Measurements from ENCODE around the gene RBBP9. TPM values are rescaled to one million over a fixed set of nuclear protein-coding genes. Genes with fewer than 3 reads are reported as not detected.

RBBP9 gene
- total RNA-seq, 1 experiment from 2014 or later, result 34.7 TPM

GRCh38 chr20:18507218-18508191, 10.5 kb upstream of the RBBP9 start, which contains the start of gene SEC23B:
SEC23B (plus strand) TSS chr20:18507940; CDS start chr20:18510836, 2,896 bp downstream.
- H3K27me3 Mint-ChIP-seq (ENCODE audit: insufficient read depth, unreplicated experiment), result no peaks in the 10 kb centered on the region
- Histone ChIP-seq H3K4me1 (peaks cover 9% of the 10 kb centered on the region; the same call in 1 of the 2 replicates), H3K4me3 (ENCODE audit: low read depth, low read length) (peak within 1 kb of the TSS; percentile 48), H3K36me3 (ENCODE audit: control insufficient read depth, insufficient read depth, low read length) (no peaks in the 10 kb centered on the region; the same call in 1 of the 2 replicates), H3K9me3 (no peaks in the 10 kb centered on the region), H3K27me3 (replicated peaks; ENCODE audit: control insufficient read depth, insufficient read depth, low read length) (no peaks in the 10 kb centered on the region)
- peaks cover 7% of the 10 kb centered on the region for H3K4me1 Mint-ChIP-seq (ENCODE audit: low read depth, unreplicated experiment)
- intact Hi-C loops (cut with micrococcal nuclease; ENCODE audit: unreplicated experiment), result loop anchor here (1.0 to 5.0 kb wide), 5 partner anchors 10 to 94 kb away; partner anchors contain the start of genes DZANK1, POLR3F, RBBP9 and SMIM26
- no peaks in the 10 kb centered on the region for H3K9me3 Mint-ChIP-seq (ENCODE audit: unreplicated experiment)
- ChIA-PET POLR2A (interaction anchor here (0.5 to 4.1 kb wide), 19 partner anchors 8 to 1076 kb away, joined by 3 to 55 read pairs (median 4); partner anchors contain the start of genes DZANK1, POLR3F, RBBP9 and SMIM26), CTCF (interaction anchor here (0.7 to 2.4 kb wide), 5 partner anchors 9 to 78 kb away, joined by 3 to 12 read pairs (median 6); partner anchors contain the start of genes DZANK1, POLR3F and RBBP9)
- peak; percentile 98 to 99 for DNase-seq
- peak within 1 kb of the TSS; percentile 99 for H3K4me3 Mint-ChIP-seq (ENCODE audit: unreplicated experiment)
- TF ChIP-seq, protein P1, sequence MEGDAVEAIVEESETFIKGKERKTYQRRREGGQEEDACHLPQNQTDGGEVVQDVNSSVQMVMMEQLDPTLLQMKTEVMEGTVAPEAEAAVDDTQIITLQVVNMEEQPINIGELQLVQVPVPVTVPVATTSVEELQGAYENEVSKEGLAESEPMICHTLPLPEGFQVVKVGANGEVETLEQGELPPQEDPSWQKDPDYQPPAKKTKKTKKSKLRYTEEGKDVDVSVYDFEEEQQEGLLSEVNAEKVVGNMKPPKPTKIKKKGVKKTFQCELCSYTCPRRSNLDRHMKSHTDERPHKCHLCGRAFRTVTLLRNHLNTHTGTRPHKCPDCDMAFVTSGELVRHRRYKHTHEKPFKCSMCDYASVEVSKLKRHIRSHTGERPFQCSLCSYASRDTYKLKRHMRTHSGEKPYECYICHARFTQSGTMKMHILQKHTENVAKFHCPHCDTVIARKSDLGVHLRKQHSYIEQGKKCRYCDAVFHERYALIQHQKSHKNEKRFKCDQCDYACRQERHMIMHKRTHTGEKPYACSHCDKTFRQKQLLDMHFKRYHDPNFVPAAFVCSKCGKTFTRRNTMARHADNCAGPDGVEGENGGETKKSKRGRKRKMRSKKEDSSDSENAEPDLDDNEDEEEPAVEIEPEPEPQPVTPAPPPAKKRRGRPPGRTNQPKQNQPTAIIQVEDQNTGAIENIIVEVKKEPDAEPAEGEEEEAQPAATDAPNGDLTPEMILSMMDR (IDR thresholded peaks at IDR 0.05; ENCODE audit: insufficient read depth in 1 of 2, low read depth in 1 of 2, low read length in 1 of 2, severe bottlenecking in 1 of 2, unreplicated experiment in 1 of 2), result no peak
- H3K36me3 Mint-ChIP-seq (ENCODE audit: insufficient read depth, unreplicated experiment), result peaks cover 49% of the 10 kb centered on the region
- no TSS peak for BruUV-seq (replicated peaks)
- peak within 1 kb of the TSS; percentile 100 for H3K27ac Mint-ChIP-seq (ENCODE audit: unreplicated experiment)

DNA sequence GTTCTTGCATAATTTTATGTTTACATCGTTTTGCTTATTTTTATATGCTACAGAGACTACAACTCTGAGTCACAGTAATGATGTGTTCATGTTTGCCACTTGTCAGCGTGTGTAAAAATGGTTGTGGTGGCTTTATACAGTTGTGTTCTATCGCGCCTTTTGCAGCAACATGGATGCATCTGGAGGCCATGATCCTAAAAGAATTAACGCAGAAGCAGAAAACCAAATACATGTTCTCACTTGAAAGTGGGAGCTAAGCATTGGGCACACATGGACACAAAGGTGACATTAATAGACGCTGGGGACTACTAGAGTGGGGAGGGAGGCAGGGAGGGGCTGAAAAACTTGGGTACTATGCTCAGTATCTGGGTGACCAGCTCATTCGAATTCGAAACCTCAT, 9.7 kb upstream of the RBBP9 start:
- Mint-ChIP-seq H3K36me3 (ENCODE audit: insufficient read depth, unreplicated experiment) (peaks cover 45% of the 10 kb centered on the region), H3K27me3 (ENCODE audit: insufficient read depth, unreplicated experiment) (no peaks in the 10 kb centered on the region), H3K27ac (ENCODE audit: unreplicated experiment) (peak overlapping the region; percentile 100), H3K4me3 (ENCODE audit: unreplicated experiment) (peak overlapping the region; percentile 99), H3K4me1 (ENCODE audit: low read depth, unreplicated experiment) (peaks cover 7% of the 10 kb centered on the region), H3K9me3 (ENCODE audit: unreplicated experiment) (no peaks in the 10 kb centered on the region)
- TF ChIP-seq, protein P1 (IDR thresholded peaks at IDR 0.05; ENCODE audit: insufficient read depth in 1 of 2, low read depth in 1 of 2, low read length in 1 of 2, severe bottlenecking in 1 of 2, unreplicated experiment in 1 of 2), result no peak
- peak in 1 of 2 experiments; percentile 13 for DNase-seq
- POLR2A ChIA-PET, result interaction anchor here (0.8 to 4.1 kb wide), 16 partner anchors 9 to 219 kb away, joined by 3 to 55 read pairs (median 5); partner anchors contain the start of genes DZANK1, POLR3F, RBBP9 and SMIM26
- CTCF ChIA-PET, result interaction anchor here (0.6 to 2.4 kb wide), 5 partner anchors 8 to 1132 kb away, joined by 3 to 12 read pairs (median 6); partner anchors contain the start of gene RBBP9
- Histone ChIP-seq H3K4me3 (ENCODE audit: low read depth, low read length) (peak overlapping the region; percentile 48), H3K27me3 (replicated peaks; ENCODE audit: control insufficient read depth, insufficient read depth, low read length) (no peaks in the 10 kb centered on the region), H3K9me3 (no peaks in the 10 kb centered on the region), H3K4me1 (peaks cover 9% of the 10 kb centered on the region; the same call in 1 of the 2 replicates), H3K36me3 (ENCODE audit: control insufficient read depth, insufficient read depth, low read length) (no peaks in the 10 kb centered on the region)
- TSS peak; percentile 91 for BruUV-seq (replicated peaks)
- intact Hi-C loops (cut with micrococcal nuclease; ENCODE audit: unreplicated experiment), result loop anchor here (1.0 to 5.0 kb wide), 5 partner anchors 9 to 93 kb away; partner anchors contain the start of genes DZANK1, POLR3F, RBBP9 and SMIM26
